H1 (cell line): Measurements from ENCODE around the gene TRAF1. TPM values are rescaled to one million over a fixed set of nuclear protein-coding genes. Genes with fewer than 3 reads are reported as not detected.

Experiments used
- CTCF ChIA-PET: fragments of 300-600 bp; sonication (Branson Sonifier 250); formaldehyde crosslinking; loops from one replicate; lab custom pipeline; 2021; ENCODE audit not compliant: partially characterized antibody; lab: Charles Lee
- POLR2A ChIA-PET: fragments of 300-600 bp; sonication (Branson Sonifier 250); formaldehyde crosslinking; loops from one replicate; lab custom pipeline; 2021; ENCODE audit warnings: inconsistent platforms; ENCODE audit not compliant: partially characterized antibody; lab: Charles Lee
- DNase-seq, 2 experiments: peaks; one replicate each; pipeline versions ENCODE4 v3.0.0 to v3.0.0-alpha.2; 2010 to 2022; ENCODE audit warnings: low spot score in 2 of 2, low read depth in 1 of 2, mixed read lengths in 1 of 2
- FAIRE-seq: peaks from 2 replicates; lab custom pipeline; 2011; peaks lifted over from hg19 to GRCh38; lab: Jason Lieb, UNC
- H2AFZ ChIP-seq: 2 replicates; pipeline ENCODE4 v1.8.1; 2012; ENCODE audit warnings: low read length, inconsistent platforms
- H2AK5ac ChIP-seq: 2 replicates; pipeline ENCODE4 v1.6.1; 2013; ENCODE audit warnings: low read depth, low read length
- H2BK120ac ChIP-seq: replicated peaks from 2 replicates; pipeline ENCODE3; 2013; ENCODE audit warnings: low read depth, low read length, inconsistent platforms
- H2BK12ac ChIP-seq: 2 replicates; pipeline ENCODE4 v1.6.1; 2013; ENCODE audit warnings: low read depth, low read length
- H2BK15ac ChIP-seq: 2 replicates; pipeline ENCODE4 v1.6.1; 2013; ENCODE audit warnings: low read length
- H2BK20ac ChIP-seq: 2 replicates; pipeline ENCODE4 v1.6.1; 2013; ENCODE audit warnings: low read length
- H2BK5ac ChIP-seq: 2 replicates; pipeline ENCODE4 v1.6.1; 2013; ENCODE audit warnings: low read depth, low read length
- H3K14ac ChIP-seq: 2 replicates; pipeline ENCODE4 v1.6.1; 2013; ENCODE audit warnings: inconsistent platforms; ENCODE audit not compliant: insufficient read length
- H3K18ac ChIP-seq: 2 replicates; pipeline ENCODE4 v1.6.1; 2013; ENCODE audit warnings: low read length; ENCODE audit errors: extremely low read depth
- H3K23ac ChIP-seq: 2 replicates; pipeline ENCODE4 v1.6.1; 2013; ENCODE audit warnings: inconsistent platforms; ENCODE audit not compliant: insufficient read length
- H3K23me2 ChIP-seq: 2 replicates; pipeline ENCODE4 v1.6.1; 2013; ENCODE audit warnings: low read depth, low read length
- H3K27ac ChIP-seq: 2 replicates; pipeline ENCODE4 v1.6.1; 2011; ENCODE audit warnings: low read depth, low read length, inconsistent platforms
- H3K27me3 ChIP-seq, 4 experiments: replicated peaks in 1 of 4; 1 replicate in 1 of 4; 2 replicates in 3 of 4; pipeline versions ENCODE4 v1.6.1 to v1.8.1; 2011 to 2013; ENCODE audit warnings: low read length in 3 of 4, mild to moderate bottlenecking in 3 of 4, inconsistent platforms in 2 of 4, mixed read lengths in 2 of 4, moderate library complexity in 1 of 4; ENCODE audit not compliant: control insufficient read depth in 3 of 4, insufficient read depth in 3 of 4; ENCODE audit errors: extremely low read depth in 1 of 4
- H3K36me3 ChIP-seq, 4 experiments: 2 replicates each; pipeline versions ENCODE4 v1.6.1 to v1.8.1; 2011 to 2013; ENCODE audit warnings: mild to moderate bottlenecking in 4 of 4, low read length in 3 of 4, moderate library complexity in 2 of 4, control low read depth in 1 of 4, inconsistent platforms in 1 of 4; ENCODE audit not compliant: insufficient read depth in 4 of 4, control insufficient read depth in 2 of 4
- H3K4ac ChIP-seq: replicated peaks from 2 replicates; pipeline ENCODE3; 2013; ENCODE audit warnings: low read length, low read depth, mixed read lengths, inconsistent platforms; ENCODE audit not compliant: insufficient read length
- H3K4me1 ChIP-seq, 4 experiments: replicated peaks in 1 of 4; 1 replicate in 1 of 4; 2 replicates in 3 of 4; pipeline versions ENCODE4 v1.6.1 to v1.8.1; 2011 to 2013; ENCODE audit warnings: low read length in 3 of 4, inconsistent platforms in 2 of 4, mixed read lengths in 1 of 4; ENCODE audit not compliant: insufficient read depth in 4 of 4, control insufficient read depth in 3 of 4
- H3K4me2 ChIP-seq, 2 experiments: 2 replicates each; pipeline versions ENCODE4 v1.6.1 to v1.8.1; 2011 to 2013; ENCODE audit warnings: low read depth in 2 of 2, low read length in 2 of 2, control low read depth in 1 of 2, inconsistent platforms in 1 of 2, mild to moderate bottlenecking in 1 of 2; ENCODE audit not compliant: insufficient read depth in 1 of 2
- H3K4me3 ChIP-seq, 4 experiments: fragments of 200-600, 300-600 bp in 1 of 4; sonication (generic), shearing (Covaris generic), sonication (Bioruptor Twin) in 1 of 4; 2 replicates each; pipeline versions ENCODE4 v1.5.1 to v1.8.1; 2011 to 2016; ENCODE audit warnings: low read length in 4 of 4, low read depth in 3 of 4, control low read depth in 2 of 4, inconsistent platforms in 2 of 4, mild to moderate bottlenecking in 2 of 4, mixed read lengths in 1 of 4, moderate library complexity in 1 of 4; ENCODE audit not compliant: insufficient read depth in 2 of 4; ENCODE audit errors: extremely low read depth in 1 of 4
- H3K56ac ChIP-seq: replicated peaks from 2 replicates; pipeline ENCODE3; 2013; ENCODE audit warnings: low read depth, mild to moderate bottlenecking, mixed read lengths, low read length, inconsistent platforms; ENCODE audit not compliant: insufficient read length
- H3K79me1 ChIP-seq: 2 replicates; pipeline ENCODE4 v1.6.1; 2013; ENCODE audit warnings: low read depth, low read length, control low read depth
- H3K79me2 ChIP-seq, 2 experiments: 2 replicates each; pipeline versions ENCODE4 v1.6.1 to v1.8.1; 2012 to 2013; ENCODE audit warnings: low read length in 2 of 2, mild to moderate bottlenecking in 2 of 2, inconsistent platforms in 1 of 2; ENCODE audit not compliant: insufficient read depth in 2 of 2, control insufficient read depth in 1 of 2
- H3K9ac ChIP-seq, 4 experiments: replicated peaks in 1 of 4; 1 replicate in 1 of 4; 2 replicates in 3 of 4; pipeline versions ENCODE4 v1.6.1 to v1.8.1; 2011 to 2013; ENCODE audit warnings: low read depth in 3 of 4, low read length in 3 of 4, control low read depth in 2 of 4, mild to moderate bottlenecking in 2 of 4, moderate library complexity in 2 of 4, inconsistent platforms in 1 of 4; ENCODE audit errors: extremely low read depth in 1 of 4
- H3K9me3 ChIP-seq, 2 experiments: 2 replicates each; pipeline versions ENCODE4 v1.6.1 to v1.8.1; 2012 to 2013; ENCODE audit warnings: mild to moderate bottlenecking in 2 of 2, moderate library complexity in 2 of 2, control low read depth in 1 of 2, inconsistent platforms in 1 of 2, low read depth in 1 of 2, low read length in 1 of 2, mixed read lengths in 1 of 2; ENCODE audit not compliant: insufficient read depth in 2 of 2
- H4K20me1 ChIP-seq, 2 experiments: replicated peaks in 1 of 2; 2 replicates each; pipeline versions ENCODE3 to v1.8.1; 2011 to 2013; ENCODE audit warnings: inconsistent platforms in 2 of 2, low read length in 2 of 2, mild to moderate bottlenecking in 1 of 2; ENCODE audit not compliant: insufficient read depth in 2 of 2, control insufficient read depth in 1 of 2
- H4K5ac ChIP-seq: 2 replicates; pipeline ENCODE4 v1.6.1; 2013; ENCODE audit warnings: low read length, low read depth, mixed read lengths, inconsistent platforms; ENCODE audit not compliant: insufficient read length
- H4K8ac ChIP-seq: 2 replicates; pipeline ENCODE4 v1.8.0; 2013; ENCODE audit warnings: mild to moderate bottlenecking, moderate library complexity, low read length, inconsistent platforms; ENCODE audit not compliant: insufficient read depth; ENCODE audit errors: extremely low read depth
- H4K91ac ChIP-seq: replicated peaks from 2 replicates; pipeline ENCODE3; 2013; ENCODE audit warnings: low read length, mixed read lengths, inconsistent platforms; ENCODE audit not compliant: insufficient read length
- ASH2L ChIP-seq: fragments of 200-600, 300-600 bp; sonication (generic); IDR thresholded peaks from one replicate; pipeline ENCODE4 v1.7.1; 2017; ENCODE audit warnings: low read length
- BACH1 ChIP-seq: IDR thresholded peaks from 2 replicates; pipeline ENCODE4 v1.6.1; 2012; ENCODE audit warnings: low read length, improper control_type of control experiment
- FOSL1 ChIP-seq: IDR thresholded peaks from 2 replicates; pipeline ENCODE4 v1.6.1; 2011; ENCODE audit warnings: mild to moderate bottlenecking, low read depth, low read length, moderate library complexity; ENCODE audit not compliant: insufficient read depth
- GABPA ChIP-seq: IDR thresholded peaks from 2 replicates; pipeline ENCODE4 v1.6.1; 2011; ENCODE audit warnings: mild to moderate bottlenecking, low read length, moderate library complexity, borderline replicate concordance; ENCODE audit not compliant: insufficient read depth
- HDAC6 ChIP-seq: IDR thresholded peaks from one replicate; pipeline ENCODE4 v1.7.1; 2012; ENCODE audit warnings: low read depth, mild to moderate bottlenecking, inconsistent platforms, low read length, moderate library complexity
- NRF1 ChIP-seq: IDR thresholded peaks from 2 replicates; pipeline ENCODE4 v1.6.1; 2011; ENCODE audit warnings: mild to moderate bottlenecking, low read depth, low read length, improper control_type of control experiment
- PHF8 ChIP-seq: fragments of 200-600 bp; sonication (generic); conservative IDR thresholded peaks from 2 replicates; pipeline ENCODE4 v1.7.1; 2012; ENCODE audit warnings: low read depth, mild to moderate bottlenecking, inconsistent platforms, low read length, moderate library complexity
- POU5F1 ChIP-seq: IDR thresholded peaks from 2 replicates; pipeline ENCODE4 v1.6.1; 2011; ENCODE audit warnings: low read depth, mild to moderate bottlenecking, low read length, moderate library complexity
- RXRA ChIP-seq: IDR thresholded peaks from 2 replicates; pipeline ENCODE4 v1.6.1; 2011; ENCODE audit warnings: low read depth, mild to moderate bottlenecking, low read length, moderate library complexity; ENCODE audit not compliant: insufficient read depth
- TAF1 ChIP-seq: IDR thresholded peaks from 2 replicates; pipeline ENCODE4 v1.6.1; 2011; ENCODE audit warnings: mild to moderate bottlenecking, low read depth, low read length
- polyA plus RNA-seq, 7 experiments: library from polyadenylated mRNA; depleted of rRNA in 3 of 7; stranded (reverse) in 5 of 7; unstranded in 2 of 7; fragments of >200 nt in 5 of 7; fragments of 200-250 nt in 2 of 7; gene quantifications; 1 replicate in 5 of 7; 2 replicates in 1 of 7; 4 replicates in 1 of 7; pipeline versions ENCODE4 v1.2.1 to v1.2.3, GENCODE V29; 2011 to 2013; ENCODE audit warnings: missing spikeins in 2 of 7, mixed read lengths in 2 of 7
- total RNA-seq: library from RNA; stranded (reverse); fragmentation: NEBNext Ultra II Directional; extraction: Animal tissue kit (Norgen Biotek cat#: 25700); gene quantifications from 2 replicates; pipeline ENCODE4 v1.2.1, GENCODE V29; 2021

Gene TRAF1
- total and polyA plus RNA-seq, 2 of the 8 experiments (the other 6 are each of a cell fraction or from before 2014, with no cell fraction given) = 1.6 to 3.2 TPM

DNA sequence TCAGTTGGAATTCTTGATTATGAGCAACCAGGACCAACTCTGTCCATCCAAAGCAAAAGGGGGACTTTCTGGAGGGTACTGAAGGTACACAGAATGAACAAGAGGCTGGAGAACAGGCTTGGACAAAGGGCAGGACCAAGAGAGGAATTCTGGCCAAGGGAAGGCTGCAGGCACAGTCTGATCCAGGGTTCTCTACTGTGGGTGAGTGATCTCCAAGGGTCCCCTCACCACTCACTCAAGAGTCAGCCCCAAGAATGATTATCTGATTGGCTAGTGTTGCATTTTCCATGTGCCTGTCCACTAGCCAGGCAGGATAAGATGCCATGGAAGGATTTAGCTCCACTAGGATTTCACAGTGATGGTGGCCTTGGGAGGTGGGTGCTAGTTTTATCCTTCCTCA, 38.0 kb downstream of the TRAF1 start:
- no peak overlapping the region for H2BK120ac ChIP-seq
- ChIA-PET CTCF (interaction anchor here (0.5 to 1.7 kb wide), 6 partner anchors 15 to 132 kb away, joined by 3 to 6 read pairs (median 3); no protein-coding TSS in a partner anchor), POLR2A (no interaction called here)

More for the DNA sequence above, 38.0 kb downstream of the TRAF1 start:
- DNase-seq = no peak
- Histone ChIP-seq H3K36me3 (no peaks in the 10 kb centered on the region), H4K91ac (no peak overlapping the region), H3K23me2 (no peaks in the 10 kb centered on the region; the same call in 1 of the 2 replicates), H3K27ac (no peak overlapping the region), H3K4me2 (no peak overlapping the region), H2AFZ (no peak overlapping the region), H2BK12ac (no peak overlapping the region), H4K8ac (no peak overlapping the region), H3K4me3 (no peak overlapping the region), H3K9me3 (no peaks in the 10 kb centered on the region), H3K18ac (no peak overlapping the region), H3K79me1 (no peaks in the 10 kb centered on the region), H2AK5ac (no peak overlapping the region), H4K20me1 (no peaks in the 10 kb centered on the region), H2BK20ac (no peak overlapping the region), H2BK15ac (no peak overlapping the region), H2BK5ac (no peak overlapping the region), H4K5ac (no peak overlapping the region), H3K4ac (no peak overlapping the region), H3K9ac (no peak overlapping the region), H3K4me1 (peaks cover 0 to 6% (median 4%) of the 10 kb centered on the region in 4 experiments; a peak in 6 of 7 replicates), H3K14ac (no peak overlapping the region), H3K56ac (no peak overlapping the region), H3K79me2 (no peaks in the 10 kb centered on the region), H3K27me3 (peaks cover 0 to 5% (median 2%) of the 10 kb centered on the region in 4 experiments; a peak in 3 of 7 replicates), H3K23ac (no peak overlapping the region)
- FAIRE-seq = no peak
- TF ChIP-seq FOSL1 (no peak), POU5F1 (no peak), BACH1 (no peak), TAF1 (no peak), NRF1 (no peak), PHF8 (no peak), HDAC6 (no peak), GABPA (no peak), ASH2L (no peak), RXRA (no peak)
